Fibroblast of mammary gland (primary cell): Measurements from ENCODE around the gene KCNK15.

Source experiments
- DNase-seq: peaks from one replicate; pipeline ENCODE4 v3.0.0-alpha.2; 2010; ENCODE audit warnings: low read depth
- H3K4me3 ChIP-seq: 2 replicates; pipeline ENCODE4 v1.5.1; 2011; ENCODE audit warnings: low read depth, mild to moderate bottlenecking, low read length, moderate library complexity; ENCODE audit not compliant: control insufficient read depth
- CTCF ChIP-seq: conservative IDR thresholded peaks from 2 replicates; pipeline ENCODE4 v1.5.1; 2011; ENCODE audit warnings: low read depth, low read length, inconsistent platforms; ENCODE audit not compliant: control insufficient read depth, insufficient read depth

Gene KCNK15

GRCh38 chr20:44721785-44722054 is 23.9 kb upstream of the KCNK15 start:
- no peak for TF ChIP-seq CTCF
- no peak overlapping the region for H3K4me3 ChIP-seq
- DNase-seq, result no peak

GRCh38 chr20:44722990-44723389 is 22.7 kb upstream of the KCNK15 start:
- DNase-seq, result no peak
- no peak for TF ChIP-seq CTCF
- H3K4me3 ChIP-seq, result no peak overlapping the region

GRCh38 chr20:44723391-44723790 is 22.3 kb upstream of the KCNK15 start:
- TF ChIP-seq CTCF, result no peak
- no peak overlapping the region for H3K4me3 ChIP-seq
- DNase-seq, result no peak

- no peak overlapping the region for H3K4me3 ChIP-seq
- DNase-seq, result no peak
- no peak for TF ChIP-seq CTCF
These were observed 21.8 kb upstream of the KCNK15 start for GRCh38 chr20:44723798-44724362.

- no peak overlapping the region for H3K4me3 ChIP-seq
- DNase-seq, result no peak
- TF ChIP-seq CTCF, result no peak
These were observed 21.1 kb upstream of the KCNK15 start for GRCh38 chr20:44724423-44725091.

- no peak for TF ChIP-seq CTCF
- no peak for DNase-seq
- no peak overlapping the region for H3K4me3 ChIP-seq
These were observed 19.8 kb upstream of the KCNK15 start for GRCh38 chr20:44725837-44726236.

- no peak for TF ChIP-seq CTCF
- DNase-seq, result no peak
These were observed 18.6 kb upstream of the KCNK15 start for GRCh38 chr20:44727039-44727438.

More at GRCh38 chr20:44727039-44727438, 18.6 kb upstream of the KCNK15 start:
- no peak overlapping the region for H3K4me3 ChIP-seq
